Muscle layer of colon (tissue), 2 donors: ENCODE measurements around the gene KIDINS220.

Experiments used
- H3K27ac ChIP-seq: one replicate; pipeline ENCODE4 v1.7.0; 2013; ENCODE audit warnings: low read depth, mild to moderate bottlenecking, low read length, moderate library complexity
- H3K27me3 ChIP-seq, 2 donors: one replicate each; pipeline ENCODE4 v1.7.0; 2013; ENCODE audit warnings: low read length in 2 of 2, mild to moderate bottlenecking in 2 of 2; ENCODE audit not compliant: insufficient read depth in 2 of 2, control insufficient read depth in 1 of 2
- H3K36me3 ChIP-seq: one replicate; pipeline ENCODE4 v1.7.0; 2013; ENCODE audit warnings: mild to moderate bottlenecking, low read length; ENCODE audit not compliant: insufficient read depth
- H3K4me1 ChIP-seq: one replicate; pipeline ENCODE4 v1.7.0; 2013; ENCODE audit warnings: mild to moderate bottlenecking, low read length; ENCODE audit not compliant: insufficient read depth
- H3K4me3 ChIP-seq, 2 donors: one replicate each; pipeline ENCODE4 v1.7.0; 2013; ENCODE audit warnings: low read length in 2 of 2, low read depth in 1 of 2, mild to moderate bottlenecking in 1 of 2, moderate library complexity in 1 of 2
- H3K9ac ChIP-seq: one replicate; pipeline ENCODE4 v1.7.0; 2013; ENCODE audit warnings: low read length
- H3K9me3 ChIP-seq: one replicate; pipeline ENCODE4 v1.7.0; 2013; ENCODE audit warnings: mild to moderate bottlenecking, low read length
- donor health status: abdominal sarcoma.
- donor health status: Adenocarcinoma of cecum.

The KIDINS220 gene

GRCh38 chr2:8800821-8801220, 36.6 kb downstream of the KIDINS220 start:
- Histone ChIP-seq H3K4me3 (no peak overlapping the region), H3K36me3 (peaks cover 68% of the 10 kb centered on the region), H3K9ac (no peak overlapping the region), H3K27me3 (no peaks in the 10 kb centered on the region), H3K27ac (no peak overlapping the region), H3K9me3 (no peaks in the 10 kb centered on the region), H3K4me1 (peaks cover 10% of the 10 kb centered on the region)

DNA sequence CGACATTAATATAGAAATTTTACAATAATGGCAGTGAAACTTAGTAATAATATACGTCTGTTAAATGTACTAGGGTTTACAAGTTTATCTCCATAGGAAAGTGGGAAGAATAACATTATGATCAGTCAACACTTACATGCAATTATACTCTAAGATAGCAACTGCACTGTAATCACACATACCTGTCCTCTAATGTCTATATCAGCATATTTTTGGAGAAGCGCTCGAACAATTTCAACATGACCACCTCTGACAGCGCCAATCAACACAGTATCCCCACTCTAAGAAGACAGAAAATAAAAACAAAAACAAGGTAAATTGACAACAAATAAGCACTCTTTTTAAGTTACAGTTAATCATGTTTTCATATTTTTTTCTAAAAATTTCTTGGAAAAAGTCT, 37.2 kb downstream of the KIDINS220 start:
- H3K27ac ChIP-seq = no peak overlapping the region
- no peaks in the 10 kb centered on the region for H3K9me3 ChIP-seq
- H3K4me3 ChIP-seq = no peak overlapping the region
- peaks cover 10% of the 10 kb centered on the region for H3K4me1 ChIP-seq
- H3K27me3 ChIP-seq = no peaks in the 10 kb centered on the region
- H3K36me3 ChIP-seq = peaks cover 67% of the 10 kb centered on the region
- H3K9ac ChIP-seq = no peak overlapping the region

- H3K36me3 ChIP-seq = peaks cover 67% of the 10 kb centered on the region
- peaks cover 6% of the 10 kb centered on the region for H3K4me1 ChIP-seq
- no peak overlapping the region for H3K9ac ChIP-seq
- no peak overlapping the region for H3K4me3 ChIP-seq
- no peak overlapping the region for H3K27ac ChIP-seq
- H3K9me3 ChIP-seq = no peaks in the 10 kb centered on the region
- no peaks in the 10 kb centered on the region for H3K27me3 ChIP-seq
Observed at GRCh38 chr2:8799004-8799403, 38.4 kb downstream of the KIDINS220 start.

DNA sequence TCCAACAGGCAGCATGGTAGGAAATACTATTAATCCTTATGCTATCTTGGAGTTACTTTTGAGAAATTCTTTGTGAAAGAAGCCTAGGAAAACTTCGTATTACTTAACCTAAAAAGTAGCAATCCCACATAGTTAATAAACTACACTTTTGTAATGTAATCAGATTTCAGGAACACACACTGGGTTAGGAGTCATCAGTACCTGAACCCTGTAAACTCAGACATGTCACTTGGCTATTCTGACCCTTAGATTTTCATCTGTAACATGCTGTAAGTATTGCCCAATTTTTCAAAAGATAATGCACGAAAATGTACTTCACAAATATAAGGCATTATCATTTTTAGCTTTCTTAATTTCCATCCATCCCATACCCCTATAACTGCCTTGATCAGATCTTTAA, 39.0 kb downstream of the KIDINS220 start:
- Histone ChIP-seq H3K9ac (no peak overlapping the region), H3K4me1 (peaks cover under 1% of the 10 kb centered on the region), H3K27ac (no peak overlapping the region), H3K36me3 (peaks cover 64% of the 10 kb centered on the region), H3K4me3 (no peak overlapping the region), H3K27me3 (no peaks in the 10 kb centered on the region), H3K9me3 (no peaks in the 10 kb centered on the region)

DNA sequence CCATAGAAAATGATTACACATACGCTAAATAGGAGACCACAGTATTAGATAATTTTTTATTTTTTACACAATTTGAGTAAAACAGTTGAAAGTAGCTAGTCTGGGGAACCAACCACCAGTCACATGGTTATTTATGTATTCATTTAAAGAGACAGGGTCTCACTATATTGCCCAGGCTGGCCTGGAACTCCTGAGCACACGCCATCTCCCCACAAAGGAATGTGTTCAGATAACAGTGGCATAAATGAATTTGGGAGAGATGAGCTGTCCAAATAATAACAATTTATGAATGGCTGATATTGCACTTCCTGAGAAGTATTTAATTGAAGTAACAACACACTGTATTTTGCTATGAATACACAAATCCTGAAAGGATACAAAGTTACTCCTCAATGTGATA, 39.7 kb downstream of the KIDINS220 start:
- Histone ChIP-seq H3K4me1 (no peaks in the 10 kb centered on the region), H3K36me3 (peaks cover 64% of the 10 kb centered on the region), H3K27me3 (no peaks in the 10 kb centered on the region), H3K9ac (no peak overlapping the region), H3K9me3 (no peaks in the 10 kb centered on the region), H3K4me3 (no peak overlapping the region), H3K27ac (no peak overlapping the region)

- H3K4me1 ChIP-seq = no peaks in the 10 kb centered on the region
- H3K9ac ChIP-seq = no peak overlapping the region
- no peak overlapping the region for H3K27ac ChIP-seq
- H3K4me3 ChIP-seq = no peak overlapping the region
- H3K36me3 ChIP-seq = peaks cover 59% of the 10 kb centered on the region
- H3K27me3 ChIP-seq = no peaks in the 10 kb centered on the region
- no peaks in the 10 kb centered on the region for H3K9me3 ChIP-seq
Observed at GRCh38 chr2:8796878-8797550, 40.4 kb downstream of the KIDINS220 start.

DNA sequence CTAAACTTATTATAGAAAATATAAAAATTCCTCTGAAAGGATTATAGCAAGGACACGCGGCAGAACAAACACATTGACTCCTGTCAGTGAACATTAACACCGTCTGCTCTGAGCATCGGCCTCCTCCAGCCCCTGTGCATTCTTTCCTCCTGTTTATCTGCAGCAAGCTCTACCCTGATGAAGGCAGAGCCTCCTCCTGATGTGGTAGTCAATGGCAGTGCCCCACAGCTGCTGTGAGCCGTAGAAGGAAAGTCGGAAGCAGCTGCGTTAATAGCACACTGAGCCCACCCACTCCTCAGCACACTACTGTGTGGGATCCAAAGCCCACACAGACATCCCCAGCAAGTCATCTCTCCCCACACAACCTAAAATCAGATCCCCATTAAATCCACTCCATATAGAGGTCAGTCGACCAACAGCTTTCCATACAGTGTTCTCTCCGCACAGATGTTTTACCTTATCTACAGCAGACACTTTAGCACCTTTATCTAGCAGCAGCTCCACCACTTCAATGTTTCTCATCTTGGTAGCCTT, 41.0 kb downstream of the KIDINS220 start:
- H3K27ac ChIP-seq = no peak overlapping the region
- peaks cover 52% of the 10 kb centered on the region for H3K36me3 ChIP-seq
- no peak overlapping the region for H3K4me3 ChIP-seq
- H3K27me3 ChIP-seq = no peaks in the 10 kb centered on the region
- no peak overlapping the region for H3K9ac ChIP-seq
- H3K4me1 ChIP-seq = no peaks in the 10 kb centered on the region
- H3K9me3 ChIP-seq = no peaks in the 10 kb centered on the region

GRCh38 chr2:8794923-8795825, 42.2 kb downstream of the KIDINS220 start:
- Histone ChIP-seq H3K36me3 (peaks cover 52% of the 10 kb centered on the region), H3K4me3 (no peak overlapping the region), H3K4me1 (no peaks in the 10 kb centered on the region), H3K27me3 (no peaks in the 10 kb centered on the region), H3K27ac (no peak overlapping the region), H3K9ac (no peak overlapping the region), H3K9me3 (no peaks in the 10 kb centered on the region)

- Histone ChIP-seq H3K4me3 (no peak overlapping the region), H3K27ac (no peak overlapping the region), H3K36me3 (peaks cover 42% of the 10 kb centered on the region), H3K9ac (no peak overlapping the region), H3K27me3 (no peaks in the 10 kb centered on the region), H3K9me3 (no peaks in the 10 kb centered on the region), H3K4me1 (no peaks in the 10 kb centered on the region)
Observed at GRCh38 chr2:8790739-8791162, 46.7 kb downstream of the KIDINS220 start.

- Histone ChIP-seq H3K27me3 (no peaks in the 10 kb centered on the region), H3K4me3 (no peak overlapping the region), H3K9ac (no peak overlapping the region), H3K9me3 (no peaks in the 10 kb centered on the region), H3K4me1 (no peaks in the 10 kb centered on the region), H3K36me3 (peaks cover 46% of the 10 kb centered on the region), H3K27ac (no peak overlapping the region)
Observed at GRCh38 chr2:8786463-8786862, 51.0 kb downstream of the KIDINS220 start.

DNA sequence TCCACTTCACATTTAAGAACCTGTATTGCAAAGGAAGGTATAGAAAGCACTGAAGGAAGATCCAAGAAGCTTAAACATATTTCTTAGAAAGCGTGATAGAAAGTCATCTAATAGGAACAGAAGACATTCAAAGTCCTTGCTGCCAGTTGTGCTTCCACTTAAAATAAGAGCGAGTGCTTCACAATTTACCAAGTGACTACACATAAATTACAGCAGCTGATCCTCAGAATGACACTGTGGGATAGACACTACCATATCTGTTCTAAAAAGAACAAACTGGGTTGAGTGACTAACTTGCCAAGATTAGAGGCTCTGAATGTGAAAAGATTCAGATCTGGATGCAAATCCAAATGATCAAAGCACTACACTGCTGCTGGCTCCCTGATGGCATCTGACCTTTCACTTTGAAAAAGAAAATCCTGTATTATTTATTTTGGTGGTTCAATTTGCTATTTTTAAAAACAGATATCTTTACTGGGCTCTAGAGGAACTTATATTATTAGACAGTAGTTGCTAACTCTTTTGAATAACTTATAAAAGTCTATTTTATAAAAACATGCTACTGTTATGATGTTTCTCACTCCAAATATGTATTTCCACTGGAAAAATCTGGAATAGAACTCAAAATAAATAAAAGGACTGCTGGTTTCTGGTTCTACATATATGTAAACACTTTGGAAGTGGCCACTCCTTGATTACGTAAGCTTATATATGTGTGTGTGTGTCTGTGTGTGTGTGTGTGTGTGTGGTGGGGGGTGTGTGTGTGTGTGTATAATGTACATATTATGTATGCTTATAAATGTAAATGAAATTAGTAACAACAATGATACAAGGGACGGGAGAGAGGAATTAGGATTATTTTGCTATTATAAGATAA, 57.4 kb downstream of the KIDINS220 start:
- no peak overlapping the region for H3K4me3 ChIP-seq
- H3K27me3 ChIP-seq = no peaks in the 10 kb centered on the region
- no peak overlapping the region for H3K27ac ChIP-seq
- no peaks in the 10 kb centered on the region for H3K4me1 ChIP-seq
- peaks cover 49% of the 10 kb centered on the region for H3K36me3 ChIP-seq
- no peaks in the 10 kb centered on the region for H3K9me3 ChIP-seq
- no peak overlapping the region for H3K9ac ChIP-seq
